ENCODE measurements around the gene GPR35.
"Not testable (repeated sequence)": the region's sequence is repeated elsewhere in the genome, so short reads cannot be mapped to it uniquely, and the experiment has no call there.

The GPR35 gene

GRCh38 chr2:240605867-240606743 lies 19.2 kb upstream of the GPR35 start:
- TF ChIP-seq, protein P1, sequence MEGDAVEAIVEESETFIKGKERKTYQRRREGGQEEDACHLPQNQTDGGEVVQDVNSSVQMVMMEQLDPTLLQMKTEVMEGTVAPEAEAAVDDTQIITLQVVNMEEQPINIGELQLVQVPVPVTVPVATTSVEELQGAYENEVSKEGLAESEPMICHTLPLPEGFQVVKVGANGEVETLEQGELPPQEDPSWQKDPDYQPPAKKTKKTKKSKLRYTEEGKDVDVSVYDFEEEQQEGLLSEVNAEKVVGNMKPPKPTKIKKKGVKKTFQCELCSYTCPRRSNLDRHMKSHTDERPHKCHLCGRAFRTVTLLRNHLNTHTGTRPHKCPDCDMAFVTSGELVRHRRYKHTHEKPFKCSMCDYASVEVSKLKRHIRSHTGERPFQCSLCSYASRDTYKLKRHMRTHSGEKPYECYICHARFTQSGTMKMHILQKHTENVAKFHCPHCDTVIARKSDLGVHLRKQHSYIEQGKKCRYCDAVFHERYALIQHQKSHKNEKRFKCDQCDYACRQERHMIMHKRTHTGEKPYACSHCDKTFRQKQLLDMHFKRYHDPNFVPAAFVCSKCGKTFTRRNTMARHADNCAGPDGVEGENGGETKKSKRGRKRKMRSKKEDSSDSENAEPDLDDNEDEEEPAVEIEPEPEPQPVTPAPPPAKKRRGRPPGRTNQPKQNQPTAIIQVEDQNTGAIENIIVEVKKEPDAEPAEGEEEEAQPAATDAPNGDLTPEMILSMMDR (IDR thresholded peaks at IDR 0.05; ENCODE audit: borderline replicate concordance, control extremely low read depth, extremely low read depth, insufficient read depth, missing control alignments) = no peak
- in situ Hi-C loops (cut with MboI; ENCODE audit: low sequenced_read_pairs, unreplicated experiment) = no loop called here
- DNase-seq (ENCODE audit: low spot score) = no peak

- TF ChIP-seq, protein P1 (IDR thresholded peaks at IDR 0.05; ENCODE audit: borderline replicate concordance, control extremely low read depth, extremely low read depth, insufficient read depth, missing control alignments) = no peak
- no peak for DNase-seq (ENCODE audit: low spot score)
- in situ Hi-C loops (cut with MboI; ENCODE audit: low sequenced_read_pairs, unreplicated experiment) = no loop called here
Measured at GRCh38 chr2:240611601-240612210, 13.6 kb upstream of the GPR35 start.

DNA sequence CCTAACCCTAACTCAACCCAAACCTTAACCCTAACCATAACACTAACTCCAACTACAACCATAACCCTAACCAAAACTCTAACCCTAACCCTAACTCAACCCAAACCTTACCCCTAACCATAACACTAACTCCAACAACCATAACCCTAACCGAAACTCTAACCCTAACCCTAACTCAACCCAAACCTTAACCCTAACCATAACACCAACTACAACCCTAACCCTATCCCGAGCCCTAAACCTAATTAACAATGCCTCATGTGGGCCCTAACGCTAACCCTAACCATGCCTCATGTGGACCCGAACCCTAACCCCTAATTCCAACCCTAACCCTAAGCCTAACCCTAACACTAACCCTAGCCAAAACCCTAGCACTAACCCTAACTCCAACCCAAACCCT lies 11.5 kb upstream of the GPR35 start:
- no peak for DNase-seq (ENCODE audit: low spot score)
- in situ Hi-C loops (cut with MboI; ENCODE audit: low sequenced_read_pairs, unreplicated experiment) = no loop called here
- TF ChIP-seq, protein P1 (IDR thresholded peaks at IDR 0.05; ENCODE audit: borderline replicate concordance, control extremely low read depth, extremely low read depth, insufficient read depth, missing control alignments) = no peak

DNA sequence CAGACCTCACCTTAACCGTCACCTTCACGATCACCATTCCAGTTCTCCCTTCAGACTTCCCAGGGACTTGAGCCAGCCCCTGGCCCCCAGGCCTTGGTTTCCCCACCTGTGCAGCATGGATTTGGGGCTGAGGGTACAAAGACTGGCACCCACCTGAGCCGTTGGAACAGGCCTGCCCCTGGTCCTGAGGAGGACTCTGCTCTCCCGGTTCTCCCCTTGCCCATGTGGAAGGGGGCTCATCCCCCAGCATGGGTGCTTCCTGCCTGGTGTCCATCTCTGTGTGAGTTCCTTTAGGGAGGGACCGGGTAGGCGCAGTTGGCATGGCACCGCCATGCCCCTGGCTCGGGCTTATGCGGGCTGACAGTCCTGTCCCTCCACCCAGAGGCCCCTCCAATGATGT lies 10.9 kb upstream of the GPR35 start:
- TF ChIP-seq, protein P1 (IDR thresholded peaks at IDR 0.05; ENCODE audit: borderline replicate concordance, control extremely low read depth, extremely low read depth, insufficient read depth, missing control alignments) = no peak
- in situ Hi-C loops (cut with MboI; ENCODE audit: low sequenced_read_pairs, unreplicated experiment) = no loop called here
- DNase-seq (ENCODE audit: low spot score) = no peak

- DNase-seq (ENCODE audit: low spot score) = no peak
- TF ChIP-seq, protein P1 (IDR thresholded peaks at IDR 0.05; ENCODE audit: borderline replicate concordance, control extremely low read depth, extremely low read depth, insufficient read depth, missing control alignments) = no peak
- in situ Hi-C loops (cut with MboI; ENCODE audit: low sequenced_read_pairs, unreplicated experiment) = no loop called here
Measured at GRCh38 chr2:240615396-240615795, 9.9 kb upstream of the GPR35 start.

DNA sequence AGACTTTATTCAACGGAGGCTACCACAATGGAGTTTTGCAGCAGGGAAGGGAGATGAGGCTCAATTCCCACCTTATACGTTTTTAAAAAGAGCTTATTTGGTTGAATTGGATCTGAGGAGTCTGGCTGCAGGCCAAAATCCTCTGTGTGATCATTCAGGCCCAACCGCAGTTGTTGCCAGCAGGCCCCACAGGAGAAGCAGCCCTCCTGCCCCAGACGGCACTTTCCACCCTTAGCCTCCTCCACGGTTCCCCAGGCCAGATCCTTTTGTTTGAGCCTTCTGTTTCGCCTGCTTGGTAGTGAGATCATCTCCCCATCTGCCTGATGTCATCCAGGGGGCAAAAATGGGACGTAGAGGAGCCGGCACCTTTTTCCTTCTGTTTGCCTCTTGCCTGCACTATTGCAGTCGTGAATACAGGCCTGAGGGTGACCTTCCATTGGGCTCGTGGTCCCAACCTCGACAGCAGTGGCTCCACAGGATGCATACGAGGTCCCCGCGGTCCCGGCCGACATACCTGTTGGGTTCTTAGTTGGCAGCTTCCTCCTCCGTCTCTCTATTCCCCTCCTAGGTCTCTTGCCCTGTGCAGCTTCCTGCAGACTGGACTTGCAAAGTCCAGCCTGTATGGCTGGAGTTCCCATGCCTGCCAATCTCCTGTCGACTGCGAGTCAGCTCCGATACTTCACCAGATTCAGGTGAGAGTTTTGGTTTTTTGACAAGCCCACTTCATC lies 9.3 kb upstream of the GPR35 start:
- no peak for DNase-seq (ENCODE audit: low spot score)
- TF ChIP-seq, protein P1 (IDR thresholded peaks at IDR 0.05; ENCODE audit: borderline replicate concordance, control extremely low read depth, extremely low read depth, insufficient read depth, missing control alignments) = no peak
- in situ Hi-C loops (cut with MboI; ENCODE audit: low sequenced_read_pairs, unreplicated experiment) = no loop called here

DNA sequence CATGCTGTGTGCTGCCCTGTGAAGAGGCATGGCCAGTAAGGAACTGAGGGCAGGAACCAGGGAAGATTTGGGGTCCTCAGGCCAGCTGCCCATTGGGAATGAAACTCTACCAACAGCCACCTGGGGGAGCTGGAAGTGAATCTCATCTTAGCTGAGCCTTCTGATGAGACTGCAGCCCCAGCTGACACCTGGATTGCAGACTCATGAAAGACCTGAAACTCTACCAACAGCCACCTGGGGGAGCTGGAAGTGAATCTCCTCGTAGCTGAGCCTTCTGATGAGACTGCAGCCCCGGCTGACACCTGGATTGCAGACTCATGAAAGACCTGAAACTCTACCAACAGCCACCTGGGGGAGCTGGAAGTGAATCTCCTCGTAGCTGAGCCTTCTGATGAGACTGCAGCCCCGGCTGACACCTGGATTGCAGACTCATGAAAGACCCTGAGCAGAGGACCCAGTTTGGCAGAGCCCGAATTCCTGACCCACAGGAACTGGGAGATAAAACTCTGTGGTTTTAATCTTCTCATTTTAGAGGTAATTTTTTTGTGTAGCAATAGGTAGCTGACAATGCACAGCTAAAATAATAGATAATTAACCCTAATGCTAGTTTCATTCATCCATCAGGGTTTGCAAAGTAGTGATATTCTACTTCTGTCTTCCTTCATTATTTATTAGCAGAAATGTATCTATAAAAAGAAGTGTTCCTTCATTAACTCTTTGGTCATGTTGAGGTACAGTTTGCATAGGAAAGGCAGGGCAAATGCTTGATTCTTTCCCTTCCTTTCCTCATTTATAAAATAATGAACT lies 8.2 kb upstream of the GPR35 start:
- DNase-seq (ENCODE audit: low spot score); in situ Hi-C loops (cut with MboI; ENCODE audit: low sequenced_read_pairs, unreplicated experiment): not testable (repeated sequence)
